ENCODE results near the gene PROSER2.

GRCh38 chr10:11825796-11826414 is 2.7 kb downstream of the PROSER2 start:
- TF ChIP-seq CTCF (IDR thresholded peaks at IDR 0.05) (no peak), POLR2AphosphoS5 (IDR thresholded peaks at IDR 0.05; ENCODE audit: low read depth, low read length) (no peak)

Data from Panc1 (cell line).